A673 (cell line): ENCODE measurements around the gene SYT14. TPM values are rescaled to one million over a fixed set of nuclear protein-coding genes. Genes with fewer than 3 reads are reported as not detected.
A peak's percentile ranks its signal among the peaks of the same experiment; 100 is the strongest.

Experiments used
- BruUV-seq: library from RNA; stranded (reverse); fragments of 400-500 nt; replicated peaks from 2 replicates; lab custom pipeline; 2021; lab: Mats Ljungman, UMichigan
- CTCF ChIA-PET: fragments of 300-600 bp; sonication (Branson Sonifier 250); formaldehyde crosslinking; loops from one replicate; lab custom pipeline; 2022; ENCODE audit warnings: antibody characterized with exemption; lab: Charles Lee
- POLR2A ChIA-PET: fragments of 300-600 bp; sonication (Branson Sonifier 250); formaldehyde crosslinking; loops from one replicate; lab custom pipeline; 2022; ENCODE audit warnings: antibody characterized with exemption; ENCODE audit not compliant: low non-redundant PET; lab: Charles Lee
- DNase-seq: peaks from one replicate; pipeline ENCODE4 v3.0.0-alpha.2; 2015; ENCODE audit warnings: low spot score
- H3K27ac ChIP-seq: fragments of 200-600 bp; sonication (generic); 2 replicates; pipeline ENCODE4 v1.5.1; 2016; ENCODE audit warnings: mixed run types, low read depth, mild to moderate bottlenecking, mixed read lengths, antibody characterized with exemption, low read length; ENCODE audit not compliant: poor library complexity, severe bottlenecking
- H3K27me3 ChIP-seq: fragments of 200-600 bp; sonication (generic); replicated peaks from 2 replicates; pipeline ENCODE4 v1.6.1; 2017; ENCODE audit warnings: mixed run types, low read depth, mild to moderate bottlenecking, mixed read lengths, antibody characterized with exemption, low read length; ENCODE audit not compliant: insufficient read depth, poor library complexity
- H3K36me3 ChIP-seq: fragments of 200-600 bp; sonication (generic); 2 replicates; pipeline ENCODE4 v1.6.1; 2016; ENCODE audit warnings: mixed run types, mild to moderate bottlenecking, mixed read lengths, antibody characterized with exemption, low read length; ENCODE audit not compliant: insufficient read depth, poor library complexity, severe bottlenecking
- H3K4me1 ChIP-seq: fragments of 200-600 bp; sonication (generic); 2 replicates; pipeline ENCODE4 v1.6.1; 2017; ENCODE audit warnings: mixed run types, mild to moderate bottlenecking, mixed read lengths, antibody characterized with exemption, low read length; ENCODE audit not compliant: insufficient read depth, poor library complexity, severe bottlenecking
- H3K4me3 ChIP-seq: fragments of 200-600 bp; sonication (generic); 2 replicates; pipeline ENCODE4 v1.5.1; 2016; ENCODE audit warnings: low read depth, mixed run types, mild to moderate bottlenecking, mixed read lengths, low read length; ENCODE audit not compliant: poor library complexity, severe bottlenecking
- H3K9me3 ChIP-seq: fragments of 200-600 bp; sonication (generic); 2 replicates; pipeline ENCODE4 v1.6.1; 2016; ENCODE audit warnings: mixed run types, low read depth, mild to moderate bottlenecking, mixed read lengths, antibody characterized with exemption, low read length; ENCODE audit not compliant: poor library complexity, severe bottlenecking
- EZH2 ChIP-seq: fragments of 200-600 bp; sonication (generic); IDR thresholded peaks from 2 replicates; pipeline ENCODE4 v1.6.1; 2017; ENCODE audit warnings: borderline replicate concordance, low read depth, mild to moderate bottlenecking, mixed read lengths, antibody characterized with exemption, low read length; ENCODE audit not compliant: poor library complexity, severe bottlenecking
- intact Hi-C: fragments of 100-400 bp; cut with micrococcal nuclease; formaldehyde crosslinking; loops from one replicate; pipeline ENCODE4 v1.10.0; 2022; ENCODE audit not compliant: unreplicated experiment
- total RNA-seq: library from RNA; stranded (reverse); gene quantifications from 2 replicates; pipeline ENCODE4 v1.2.3, GENCODE V29; 2021
- TF ChIP-seq, protein P1 (sequence below): fragments of 300-800, 200-600 bp; sonication (generic); conservative IDR thresholded peaks from 2 replicates; pipeline ENCODE4 v1.5.1; 2017; ENCODE audit warnings: low read depth, mild to moderate bottlenecking, antibody characterized with exemption, low read length, moderate library complexity, mixed read lengths

The SYT14 gene
- total RNA-seq, 1 experiment from 2014 or later: 22.4 TPM

GRCh38 chr1:209988706-209989105 is 50.7 kb downstream of the SYT14 start:
- Histone ChIP-seq H3K36me3 (no peaks in the 10 kb centered on the region), H3K27me3 (no peaks in the 10 kb centered on the region), H3K4me1 (peaks cover 23% of the 10 kb centered on the region), H3K27ac (peak overlapping the region; percentile 14), H3K9me3 (no peaks in the 10 kb centered on the region), H3K4me3 (no peak overlapping the region)
- ChIA-PET CTCF (interaction anchor here (1.0 to 1.3 kb wide), 2 partner anchors 89 to 128 kb away, joined by 3 to 9 read pairs; no protein-coding TSS in a partner anchor), POLR2A (no interaction called here)
- DNase-seq: peak; percentile 46
- no TSS peak for BruUV-seq
- intact Hi-C loops: loop anchor here (1.0 kb wide), 1 partner anchor 128 kb away; no protein-coding TSS in a partner anchor
- TF ChIP-seq, protein P1, sequence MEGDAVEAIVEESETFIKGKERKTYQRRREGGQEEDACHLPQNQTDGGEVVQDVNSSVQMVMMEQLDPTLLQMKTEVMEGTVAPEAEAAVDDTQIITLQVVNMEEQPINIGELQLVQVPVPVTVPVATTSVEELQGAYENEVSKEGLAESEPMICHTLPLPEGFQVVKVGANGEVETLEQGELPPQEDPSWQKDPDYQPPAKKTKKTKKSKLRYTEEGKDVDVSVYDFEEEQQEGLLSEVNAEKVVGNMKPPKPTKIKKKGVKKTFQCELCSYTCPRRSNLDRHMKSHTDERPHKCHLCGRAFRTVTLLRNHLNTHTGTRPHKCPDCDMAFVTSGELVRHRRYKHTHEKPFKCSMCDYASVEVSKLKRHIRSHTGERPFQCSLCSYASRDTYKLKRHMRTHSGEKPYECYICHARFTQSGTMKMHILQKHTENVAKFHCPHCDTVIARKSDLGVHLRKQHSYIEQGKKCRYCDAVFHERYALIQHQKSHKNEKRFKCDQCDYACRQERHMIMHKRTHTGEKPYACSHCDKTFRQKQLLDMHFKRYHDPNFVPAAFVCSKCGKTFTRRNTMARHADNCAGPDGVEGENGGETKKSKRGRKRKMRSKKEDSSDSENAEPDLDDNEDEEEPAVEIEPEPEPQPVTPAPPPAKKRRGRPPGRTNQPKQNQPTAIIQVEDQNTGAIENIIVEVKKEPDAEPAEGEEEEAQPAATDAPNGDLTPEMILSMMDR: no peak
- TF ChIP-seq EZH2: no peak

GRCh38 chr1:209989525-209989924 is 51.5 kb downstream of the SYT14 start:
- ChIA-PET POLR2A (no interaction called here), CTCF (interaction anchor here (0.6 to 1.3 kb wide), 5 partner anchors 8 to 484 kb away, joined by 3 to 9 read pairs (median 3); no protein-coding TSS in a partner anchor)
- TF ChIP-seq EZH2: no peak
- TF ChIP-seq, protein P1: peak; percentile 64
- Histone ChIP-seq H3K9me3 (no peaks in the 10 kb centered on the region), H3K4me1 (peaks cover 23% of the 10 kb centered on the region), H3K4me3 (no peak overlapping the region), H3K27me3 (no peaks in the 10 kb centered on the region), H3K27ac (peak overlapping the region; percentile 14), H3K36me3 (no peaks in the 10 kb centered on the region)
- peak; percentile 58 for DNase-seq
- no TSS peak for BruUV-seq
- intact Hi-C loops: loop anchor here (1.0 kb wide), 1 partner anchor 129 kb away; no protein-coding TSS in a partner anchor

DNA sequence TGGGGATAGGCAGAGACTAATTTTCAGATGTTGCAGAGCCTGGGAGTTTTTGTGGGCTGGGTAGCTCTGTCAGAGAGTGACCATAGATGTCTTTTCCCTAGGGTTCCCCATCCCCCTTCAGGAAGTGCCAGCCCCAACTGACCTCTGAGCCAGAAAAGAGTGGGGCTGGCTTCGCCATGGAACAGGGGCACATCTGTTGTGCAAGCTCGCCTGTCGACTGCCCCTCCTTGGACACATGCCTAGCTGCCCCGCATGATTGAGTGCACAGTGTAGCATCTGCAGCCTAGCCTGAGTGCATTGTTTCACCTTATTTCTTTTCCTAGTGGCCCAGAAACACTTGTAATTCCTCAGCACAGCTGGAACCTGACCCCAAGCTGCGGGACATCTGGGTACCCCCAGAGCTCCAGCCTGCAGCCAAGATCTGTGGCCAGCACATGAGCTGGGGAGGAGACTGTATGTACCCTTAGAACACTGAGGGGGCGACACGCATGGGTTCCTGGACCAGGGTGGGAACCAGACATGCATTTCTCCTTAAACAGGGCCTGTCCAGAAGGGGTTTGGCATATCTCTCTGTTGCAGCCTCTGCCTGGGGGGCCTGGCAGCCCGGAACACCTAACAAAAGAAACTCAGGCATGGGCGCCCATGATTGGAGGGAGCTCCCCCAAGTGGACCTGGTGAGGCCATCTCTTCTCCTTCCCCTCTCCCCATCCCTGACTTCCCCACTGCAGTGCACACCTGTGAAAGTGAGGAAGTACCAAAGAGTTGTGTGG is 55.2 kb downstream of the SYT14 start:
- BruUV-seq: no TSS peak
- POLR2A ChIA-PET: no interaction called here
- no peak for TF ChIP-seq EZH2
- TF ChIP-seq, protein P1: no peak
- Histone ChIP-seq H3K27me3 (no peaks in the 10 kb centered on the region), H3K4me3 (no peak overlapping the region), H3K27ac (no peak overlapping the region), H3K4me1 (peaks cover 28% of the 10 kb centered on the region), H3K9me3 (no peaks in the 10 kb centered on the region), H3K36me3 (no peaks in the 10 kb centered on the region)
- intact Hi-C loops: loop anchor here (10.0 kb wide), 1 partner anchor 418 kb away; no protein-coding TSS in a partner anchor
- DNase-seq: no peak
- CTCF ChIA-PET: interaction anchor here (1.0 kb wide), 1 partner anchor 133 kb away, joined by 3 read pairs; no protein-coding TSS in a partner anchor
